Suprapubic skin (tissue), 3 donors: ENCODE measurements around the gene FAM236B.
"Not testable (repeated sequence)": the region's sequence is repeated elsewhere in the genome, so short reads cannot be mapped to it uniquely, and the experiment has no call there.

Experiments
- POLR2AphosphoS5 ChIP-seq, 3 donors: sonication (generic); formaldehyde crosslinking; IDR thresholded peaks; one replicate each; pipeline ENCODE4 v1.6.1; 2017; ENCODE audit warnings: antibody characterized with exemption in 3 of 3
- TF ChIP-seq, protein P1 (sequence below), 2 donors: fragments of 200-600 bp in 1 of 2; fragments of 450-650 bp in 1 of 2; sonication (generic) in 1 of 2; IDR thresholded peaks; one replicate each; pipeline ENCODE4 v1.5.1; 2016 to 2019; ENCODE audit warnings: antibody characterized with exemption in 2 of 2, mild to moderate bottlenecking in 1 of 2, moderate library complexity in 1 of 2

DNA sequence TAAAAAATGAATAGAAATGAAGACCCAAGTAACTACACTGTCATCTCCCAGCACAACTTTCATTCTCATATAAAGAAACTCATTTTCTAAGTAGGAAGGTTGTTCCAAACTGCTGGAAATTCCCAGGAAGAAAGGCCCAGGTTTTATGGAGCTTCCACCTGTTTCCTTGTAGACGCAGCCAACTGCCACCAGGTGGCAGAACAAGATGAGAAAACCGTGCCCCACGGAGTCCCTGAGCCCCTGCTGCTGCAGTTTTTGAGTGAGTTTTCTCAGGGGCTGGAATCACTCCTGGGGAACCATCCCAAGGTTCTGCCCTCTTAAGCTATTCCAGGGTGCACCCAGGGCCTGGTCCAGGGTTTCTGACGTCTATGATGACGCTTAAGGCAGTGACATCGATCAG is 1.5 kb upstream of the FAM236B start:
- TF ChIP-seq, protein P1, sequence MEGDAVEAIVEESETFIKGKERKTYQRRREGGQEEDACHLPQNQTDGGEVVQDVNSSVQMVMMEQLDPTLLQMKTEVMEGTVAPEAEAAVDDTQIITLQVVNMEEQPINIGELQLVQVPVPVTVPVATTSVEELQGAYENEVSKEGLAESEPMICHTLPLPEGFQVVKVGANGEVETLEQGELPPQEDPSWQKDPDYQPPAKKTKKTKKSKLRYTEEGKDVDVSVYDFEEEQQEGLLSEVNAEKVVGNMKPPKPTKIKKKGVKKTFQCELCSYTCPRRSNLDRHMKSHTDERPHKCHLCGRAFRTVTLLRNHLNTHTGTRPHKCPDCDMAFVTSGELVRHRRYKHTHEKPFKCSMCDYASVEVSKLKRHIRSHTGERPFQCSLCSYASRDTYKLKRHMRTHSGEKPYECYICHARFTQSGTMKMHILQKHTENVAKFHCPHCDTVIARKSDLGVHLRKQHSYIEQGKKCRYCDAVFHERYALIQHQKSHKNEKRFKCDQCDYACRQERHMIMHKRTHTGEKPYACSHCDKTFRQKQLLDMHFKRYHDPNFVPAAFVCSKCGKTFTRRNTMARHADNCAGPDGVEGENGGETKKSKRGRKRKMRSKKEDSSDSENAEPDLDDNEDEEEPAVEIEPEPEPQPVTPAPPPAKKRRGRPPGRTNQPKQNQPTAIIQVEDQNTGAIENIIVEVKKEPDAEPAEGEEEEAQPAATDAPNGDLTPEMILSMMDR (IDR thresholded peaks at IDR 0.05), result not testable (repeated sequence)
- not testable (repeated sequence) for TF ChIP-seq POLR2AphosphoS5 (IDR thresholded peaks at IDR 0.05)
